ENCODE results near the gene SH3RF3.
"Not testable (repeated sequence)": the region's sequence is repeated elsewhere in the genome, so short reads cannot be mapped to it uniquely, and the experiment has no call there.

The SH3RF3 gene

DNA sequence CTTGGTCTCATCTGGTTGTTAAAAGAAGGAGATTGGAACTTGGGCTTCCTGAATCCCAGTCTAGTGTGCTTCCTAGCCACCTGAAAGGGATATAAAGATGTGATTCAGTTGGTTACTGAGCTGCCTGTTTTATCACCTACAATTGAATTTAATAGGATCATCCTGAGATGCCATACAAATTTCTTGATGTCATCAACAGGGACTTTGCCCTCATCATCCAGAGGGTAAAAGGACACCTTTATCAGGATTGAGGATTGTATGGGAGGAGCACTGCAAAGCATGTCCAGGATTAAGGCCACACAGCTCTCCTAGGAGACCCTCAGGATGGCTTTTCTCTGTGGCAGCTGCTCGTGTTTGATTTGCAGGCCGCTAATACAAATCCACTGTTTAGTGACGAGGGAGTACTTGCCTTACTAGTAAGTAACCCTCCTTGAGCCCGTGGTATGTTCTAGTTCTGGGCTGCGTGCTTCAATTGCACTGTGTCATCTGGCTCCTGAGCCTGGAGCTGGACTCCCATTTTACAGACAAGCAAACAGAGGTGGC, 28.6 kb downstream of the SH3RF3 start:
- Histone ChIP-seq H3K36me3 (ENCODE audit: control insufficient read depth, insufficient read depth, low read length) (no peaks in the 10 kb centered on the region), H3K27me3 (ENCODE audit: control insufficient read depth, insufficient read depth, low read length) (no peaks in the 10 kb centered on the region), H3K4me1 (ENCODE audit: control insufficient read depth, insufficient read depth, low read length) (no peaks in the 10 kb centered on the region), H3K9me3 (ENCODE audit: control insufficient read depth, insufficient read depth, low read length) (no peaks in the 10 kb centered on the region), H3K27ac (ENCODE audit: low read length) (no peak overlapping the region), H3K4me3 (ENCODE audit: low read length) (no peak overlapping the region)
- WGBS (ENCODE audit: insufficient coverage, insufficient read length): no CpG with 5 or more reads among the region's 5 CpGs
- DNase-seq (ENCODE audit: low read depth, low spot score): no peak

DNA sequence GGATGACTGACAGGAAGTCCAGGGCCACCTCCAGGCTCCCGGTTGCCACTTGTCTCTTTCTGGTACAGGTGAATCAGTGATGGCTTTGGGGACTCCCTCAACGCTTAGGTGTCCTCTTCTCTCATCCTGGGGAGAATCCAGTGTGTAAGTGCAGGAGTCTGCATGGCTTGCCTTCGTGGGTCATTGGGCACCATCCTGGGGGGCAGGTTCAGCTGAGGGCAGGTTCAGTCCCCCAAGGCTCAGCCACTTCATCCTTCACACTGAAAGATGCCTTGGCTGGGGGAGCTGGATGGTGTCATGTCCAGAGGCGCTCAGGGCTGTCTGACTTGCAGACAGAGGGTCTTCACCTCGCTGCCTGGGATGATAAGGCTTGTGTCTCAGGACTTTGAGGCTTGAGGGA, 29.2 kb downstream of the SH3RF3 start:
- no CpG with 5 or more reads among the region's 5 CpGs for WGBS (ENCODE audit: insufficient coverage, insufficient read length)
- Histone ChIP-seq H3K27me3 (ENCODE audit: control insufficient read depth, insufficient read depth, low read length) (no peaks in the 10 kb centered on the region), H3K9me3 (ENCODE audit: control insufficient read depth, insufficient read depth, low read length) (no peaks in the 10 kb centered on the region), H3K27ac (ENCODE audit: low read length) (no peak overlapping the region), H3K36me3 (ENCODE audit: control insufficient read depth, insufficient read depth, low read length) (no peaks in the 10 kb centered on the region), H3K4me3 (ENCODE audit: low read length) (no peak overlapping the region), H3K4me1 (ENCODE audit: control insufficient read depth, insufficient read depth, low read length) (no peaks in the 10 kb centered on the region)
- no peak for DNase-seq (ENCODE audit: low read depth, low spot score)

DNA sequence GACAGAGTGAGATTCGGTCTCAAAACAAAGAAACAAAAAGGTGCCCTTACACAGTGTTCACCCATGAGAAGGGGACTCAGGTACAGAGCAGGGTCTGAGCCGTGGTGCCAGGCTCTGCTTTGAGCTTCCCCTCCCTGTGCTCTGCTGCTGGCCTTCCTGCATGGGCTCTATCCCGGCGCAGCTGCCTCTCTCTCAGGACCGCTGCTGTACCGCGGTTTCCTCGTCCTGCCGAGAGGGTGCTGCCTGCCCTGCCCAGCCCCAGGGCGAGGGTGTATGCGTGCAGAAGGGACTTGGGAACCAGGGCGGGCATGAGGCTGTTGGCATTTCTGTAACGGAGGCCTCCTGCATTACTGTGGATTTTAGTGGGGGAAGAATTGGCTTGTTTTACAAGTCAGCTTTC, 30.1 kb downstream of the SH3RF3 start:
- no peaks in the 10 kb centered on the region for H3K9me3 ChIP-seq (ENCODE audit: control insufficient read depth, insufficient read depth, low read length)
- no peaks in the 10 kb centered on the region for H3K4me1 ChIP-seq (ENCODE audit: control insufficient read depth, insufficient read depth, low read length)
- WGBS (ENCODE audit: insufficient coverage, insufficient read length): no CpG with 5 or more reads among the region's 13 CpGs

DNA sequence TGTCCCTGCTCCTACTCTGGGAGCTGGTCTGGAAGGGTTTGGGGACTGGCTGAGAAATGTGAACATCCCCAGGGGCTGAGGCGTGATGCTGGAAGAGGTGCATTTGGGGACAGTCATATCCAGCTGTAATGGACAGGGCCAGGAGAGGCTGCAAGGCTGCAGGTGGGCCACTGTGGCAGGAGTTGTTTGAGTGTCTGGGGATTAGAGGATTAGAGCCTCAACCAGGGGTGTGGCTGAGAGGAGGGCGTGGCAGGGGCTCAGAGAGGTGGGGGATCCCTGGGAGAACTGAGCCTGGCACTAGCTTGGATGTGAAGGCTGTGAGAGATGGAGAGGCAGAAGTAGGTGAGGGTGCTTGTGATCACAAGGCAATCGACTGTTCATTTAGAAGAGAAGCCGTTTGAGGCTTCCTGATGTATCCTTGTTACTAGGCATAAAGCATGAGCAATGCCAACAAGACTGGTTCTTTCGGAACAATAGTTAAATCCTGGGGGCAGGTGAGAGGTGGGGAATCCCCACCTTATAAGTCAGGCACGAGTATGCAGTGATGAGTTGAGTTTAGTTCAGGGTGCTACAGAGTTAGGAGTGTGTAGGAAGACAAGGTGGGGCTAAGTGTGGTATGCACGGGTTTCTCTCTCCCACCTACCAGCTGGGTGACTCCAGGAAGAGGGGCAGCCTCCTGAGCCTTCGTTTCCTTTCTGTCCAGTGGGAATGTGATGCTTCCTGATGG, 31.9 kb downstream of the SH3RF3 start:
- Histone ChIP-seq H3K9me3 (ENCODE audit: control insufficient read depth, insufficient read depth, low read length) (no peaks in the 10 kb centered on the region), H3K36me3 (ENCODE audit: control insufficient read depth, insufficient read depth, low read length) (no peaks in the 10 kb centered on the region), H3K27me3 (ENCODE audit: control insufficient read depth, insufficient read depth, low read length) (no peaks in the 10 kb centered on the region), H3K27ac (ENCODE audit: low read length) (no peak overlapping the region), H3K4me3 (ENCODE audit: low read length) (no peak overlapping the region), H3K4me1 (ENCODE audit: control insufficient read depth, insufficient read depth, low read length) (peaks cover 1% of the 10 kb centered on the region; the same call in 1 of the 2 replicates)
- WGBS (ENCODE audit: insufficient coverage, insufficient read length): no CpG with 5 or more reads among the region's 8 CpGs
- DNase-seq (ENCODE audit: low read depth, low spot score): no peak

More for the DNA sequence above, 30.1 kb downstream of the SH3RF3 start:
- Histone ChIP-seq H3K27me3 (ENCODE audit: control insufficient read depth, insufficient read depth, low read length) (no peaks in the 10 kb centered on the region), H3K36me3 (ENCODE audit: control insufficient read depth, insufficient read depth, low read length) (no peaks in the 10 kb centered on the region), H3K4me3 (ENCODE audit: low read length) (no peak overlapping the region), H3K27ac (ENCODE audit: low read length) (no peak overlapping the region)
- no peak for DNase-seq (ENCODE audit: low read depth, low spot score)

DNA sequence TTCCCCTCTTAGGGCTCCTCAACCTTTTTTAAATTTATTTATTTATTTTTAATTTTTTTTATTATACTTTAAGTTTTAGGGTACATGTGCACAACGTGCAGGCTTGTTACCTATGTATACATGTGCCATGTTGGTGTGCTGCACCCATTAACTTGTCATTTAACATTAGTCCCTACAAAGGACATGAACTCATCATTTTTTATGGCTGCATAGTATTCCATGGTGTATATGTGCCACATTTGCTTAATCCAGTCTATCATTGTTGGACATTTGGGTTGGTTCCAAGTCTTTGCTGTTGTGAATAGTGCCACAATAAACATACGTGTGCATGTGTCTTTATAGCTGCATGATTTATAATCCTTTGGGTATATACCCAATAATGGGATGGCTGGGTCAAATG, 33.4 kb downstream of the SH3RF3 start:
- not testable (repeated sequence) for H3K27me3 ChIP-seq (ENCODE audit: control insufficient read depth, insufficient read depth, low read length); H3K27ac ChIP-seq (ENCODE audit: low read length); DNase-seq (ENCODE audit: low read depth, low spot score); H3K4me1 ChIP-seq (ENCODE audit: control insufficient read depth, insufficient read depth, low read length); H3K4me3 ChIP-seq (ENCODE audit: low read length); H3K36me3 ChIP-seq (ENCODE audit: control insufficient read depth, insufficient read depth, low read length); H3K9me3 ChIP-seq (ENCODE audit: control insufficient read depth, insufficient read depth, low read length)
- no CpG with 5 or more reads among the region's 2 CpGs for WGBS (ENCODE audit: insufficient coverage, insufficient read length)

DNA sequence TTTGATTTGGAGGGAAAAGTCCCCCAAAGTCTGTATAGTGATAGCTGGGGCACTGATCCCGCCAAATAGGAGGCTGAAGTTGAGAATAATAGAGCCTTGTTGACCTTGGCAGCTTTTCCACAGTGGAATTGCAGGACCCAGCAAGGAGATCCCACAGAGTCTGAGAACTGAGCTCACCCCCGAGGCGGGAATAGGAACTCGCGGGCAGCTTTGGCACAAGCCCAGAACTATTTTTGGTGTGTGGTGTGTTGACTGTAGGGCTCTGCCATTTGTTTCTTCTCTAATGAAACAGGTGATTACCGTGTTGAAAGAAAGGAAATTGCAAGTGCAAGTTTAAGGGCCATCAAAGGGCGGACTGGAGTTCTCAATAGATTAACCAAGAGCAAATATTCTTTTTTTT, 34.0 kb downstream of the SH3RF3 start:
- Histone ChIP-seq H3K27me3 (ENCODE audit: control insufficient read depth, insufficient read depth, low read length) (no peaks in the 10 kb centered on the region), H3K9me3 (ENCODE audit: control insufficient read depth, insufficient read depth, low read length) (no peaks in the 10 kb centered on the region), H3K4me1 (ENCODE audit: control insufficient read depth, insufficient read depth, low read length) (peaks cover 1% of the 10 kb centered on the region; the same call in 1 of the 2 replicates), H3K36me3 (ENCODE audit: control insufficient read depth, insufficient read depth, low read length) (no peaks in the 10 kb centered on the region), H3K27ac (ENCODE audit: low read length) (no peak overlapping the region), H3K4me3 (ENCODE audit: low read length) (no peak overlapping the region)
- WGBS (ENCODE audit: insufficient coverage, insufficient read length): no CpG with 5 or more reads among the region's 7 CpGs
- no peak for DNase-seq (ENCODE audit: low read depth, low spot score)

DNA sequence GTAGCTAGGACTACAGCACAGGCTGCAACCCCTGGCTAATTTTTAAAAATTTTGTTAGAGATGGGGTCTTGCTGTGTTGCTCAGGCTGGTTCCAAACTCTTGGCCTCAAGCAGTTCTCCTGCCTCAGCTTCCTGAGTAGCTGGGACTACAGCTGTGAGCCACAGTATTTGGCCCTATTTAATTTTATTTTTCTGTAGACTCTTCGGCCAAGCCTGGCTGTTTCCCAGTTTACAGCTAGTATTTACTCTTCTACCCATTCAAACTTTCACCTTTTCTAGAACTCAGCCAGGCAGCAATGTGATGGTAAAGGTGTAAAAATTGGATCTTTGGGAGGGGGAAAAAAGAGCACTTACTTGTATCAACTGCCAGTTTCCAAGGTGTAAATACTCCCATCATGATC, 35.3 kb downstream of the SH3RF3 start:
- Histone ChIP-seq H3K4me3 (ENCODE audit: low read length) (no peak overlapping the region), H3K4me1 (ENCODE audit: control insufficient read depth, insufficient read depth, low read length) (peaks cover 1% of the 10 kb centered on the region; the same call in 1 of the 2 replicates), H3K36me3 (ENCODE audit: control insufficient read depth, insufficient read depth, low read length) (no peaks in the 10 kb centered on the region), H3K27ac (ENCODE audit: low read length) (no peak overlapping the region), H3K9me3 (ENCODE audit: control insufficient read depth, insufficient read depth, low read length) (no peaks in the 10 kb centered on the region), H3K27me3 (ENCODE audit: control insufficient read depth, insufficient read depth, low read length) (no peaks in the 10 kb centered on the region)
- WGBS (ENCODE audit: insufficient coverage, insufficient read length): no CpG with 5 or more reads among the region's 1 CpG
- DNase-seq (ENCODE audit: low read depth, low spot score): no peak

DNA sequence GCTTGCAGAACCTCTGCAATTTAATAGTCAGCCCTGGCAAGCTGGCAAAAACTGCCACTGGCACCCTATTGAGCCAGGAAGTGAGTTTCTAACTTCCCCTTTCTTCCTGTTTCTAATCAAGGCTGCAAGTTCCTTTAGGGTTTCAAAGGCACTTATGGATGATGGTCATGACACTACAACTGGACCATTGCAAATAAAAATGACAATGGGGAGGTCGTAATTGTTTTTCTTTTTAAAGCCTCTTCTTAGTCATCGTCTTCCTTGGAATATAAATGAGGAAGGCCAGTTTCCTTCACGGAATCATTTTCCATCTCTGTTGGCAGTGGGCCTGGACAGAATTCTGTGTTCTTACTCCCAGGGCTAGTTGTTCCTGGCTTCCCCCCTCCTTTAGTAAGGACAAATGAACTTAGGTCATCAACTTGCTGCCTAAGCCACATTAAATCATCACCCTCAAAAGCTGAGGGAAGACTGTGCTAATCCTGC, 35.8 kb downstream of the SH3RF3 start:
- no CpG with 5 or more reads among the region's 3 CpGs for WGBS (ENCODE audit: insufficient coverage, insufficient read length)
- no peak for DNase-seq (ENCODE audit: low read depth, low spot score)
- Histone ChIP-seq H3K4me3 (ENCODE audit: low read length) (no peak overlapping the region), H3K36me3 (ENCODE audit: control insufficient read depth, insufficient read depth, low read length) (no peaks in the 10 kb centered on the region), H3K27me3 (ENCODE audit: control insufficient read depth, insufficient read depth, low read length) (no peaks in the 10 kb centered on the region), H3K27ac (ENCODE audit: low read length) (no peak overlapping the region), H3K9me3 (ENCODE audit: control insufficient read depth, insufficient read depth, low read length) (no peaks in the 10 kb centered on the region), H3K4me1 (ENCODE audit: control insufficient read depth, insufficient read depth, low read length) (peaks cover 1% of the 10 kb centered on the region; the same call in 1 of the 2 replicates)

DNA sequence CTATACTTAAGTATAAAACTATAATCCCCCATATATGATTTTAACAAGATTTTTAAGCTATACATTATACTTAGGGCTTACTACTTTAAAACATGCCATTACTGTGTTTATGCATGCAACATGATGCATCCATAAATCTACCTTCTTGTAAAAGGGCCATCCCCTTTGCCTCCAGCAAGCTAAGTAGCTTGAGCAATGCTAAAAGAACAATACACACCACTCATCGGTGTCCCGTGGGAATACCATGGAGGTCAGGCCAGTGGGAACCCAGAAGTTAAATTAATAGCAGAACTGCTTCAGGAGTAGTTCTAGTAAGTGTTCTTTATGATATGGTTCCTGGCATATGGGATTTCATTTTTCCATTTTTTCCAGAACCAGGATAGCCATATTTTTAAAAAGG, 37.8 kb downstream of the SH3RF3 start:
- no peaks in the 10 kb centered on the region for H3K36me3 ChIP-seq (ENCODE audit: control insufficient read depth, insufficient read depth, low read length)
- H3K27me3 ChIP-seq (ENCODE audit: control insufficient read depth, insufficient read depth, low read length): no peaks in the 10 kb centered on the region
- H3K27ac ChIP-seq (ENCODE audit: low read length): no peak overlapping the region
- peaks cover 1% of the 10 kb centered on the region; the same call in 1 of the 2 replicates for H3K4me1 ChIP-seq (ENCODE audit: control insufficient read depth, insufficient read depth, low read length)
- no CpG with 5 or more reads among the region's 2 CpGs for whole genome bisulfite sequencing (ENCODE audit: insufficient coverage, insufficient read length)
- no peak overlapping the region for H3K4me3 ChIP-seq (ENCODE audit: low read length)
- DNase-seq (ENCODE audit: low read depth, low spot score): no peak
- H3K9me3 ChIP-seq (ENCODE audit: control insufficient read depth, insufficient read depth, low read length): no peaks in the 10 kb centered on the region

DNA sequence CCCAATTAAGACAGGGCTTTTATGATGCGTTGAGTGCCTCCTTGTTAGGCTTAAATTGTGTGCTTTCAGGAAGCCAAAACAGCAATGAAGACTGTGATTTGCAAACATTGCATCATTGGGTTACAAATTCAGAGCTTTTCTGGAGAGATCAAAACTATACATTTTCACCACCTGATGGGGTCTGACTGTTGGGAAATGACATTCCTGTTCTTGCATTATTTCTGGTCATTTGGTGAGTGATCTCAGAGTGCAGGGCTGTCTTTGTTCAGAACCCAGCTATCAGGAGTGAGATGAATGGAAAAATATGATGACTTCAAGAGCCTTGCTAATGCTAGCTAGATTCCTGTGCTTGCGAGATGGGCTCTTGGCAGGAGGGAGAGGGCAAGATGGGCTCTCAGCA, 39.1 kb downstream of the SH3RF3 start:
- no peaks in the 10 kb centered on the region for H3K27me3 ChIP-seq (ENCODE audit: control insufficient read depth, insufficient read depth, low read length)
- H3K4me3 ChIP-seq (ENCODE audit: low read length): no peak overlapping the region
- peaks cover 1% of the 10 kb centered on the region; the same call in 1 of the 2 replicates for H3K4me1 ChIP-seq (ENCODE audit: control insufficient read depth, insufficient read depth, low read length)
- WGBS (ENCODE audit: insufficient coverage, insufficient read length): no CpG with 5 or more reads among the region's 2 CpGs
- H3K9me3 ChIP-seq (ENCODE audit: control insufficient read depth, insufficient read depth, low read length): no peaks in the 10 kb centered on the region
- no peak overlapping the region for H3K27ac ChIP-seq (ENCODE audit: low read length)
- no peak for DNase-seq (ENCODE audit: low read depth, low spot score)
- H3K36me3 ChIP-seq (ENCODE audit: control insufficient read depth, insufficient read depth, low read length): no peaks in the 10 kb centered on the region

DNA sequence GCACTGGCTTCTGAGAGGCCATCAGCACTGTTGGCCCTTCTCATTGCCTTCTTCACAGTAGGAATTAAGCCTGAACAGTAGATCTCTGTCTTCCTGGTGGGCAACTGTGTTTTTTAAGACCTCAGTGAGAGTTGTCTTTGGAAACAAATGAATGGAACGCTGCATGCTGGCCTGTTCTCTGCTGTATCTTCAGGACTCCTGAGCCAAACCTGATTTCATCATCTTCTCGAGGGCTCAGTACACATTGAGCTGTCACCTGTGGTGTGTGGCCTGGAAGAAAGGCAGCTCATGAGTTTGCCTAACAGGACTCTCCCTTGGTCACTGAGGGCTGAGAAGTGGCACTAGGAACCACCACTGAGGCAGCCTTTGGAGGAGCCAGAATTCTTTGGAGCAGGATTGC, 39.7 kb downstream of the SH3RF3 start:
- no peaks in the 10 kb centered on the region for H3K36me3 ChIP-seq (ENCODE audit: control insufficient read depth, insufficient read depth, low read length)
- no peak overlapping the region for H3K27ac ChIP-seq (ENCODE audit: low read length)
- no peaks in the 10 kb centered on the region for H3K9me3 ChIP-seq (ENCODE audit: control insufficient read depth, insufficient read depth, low read length)
- peaks cover 1% of the 10 kb centered on the region; the same call in 1 of the 2 replicates for H3K4me1 ChIP-seq (ENCODE audit: control insufficient read depth, insufficient read depth, low read length)
- DNase-seq (ENCODE audit: low read depth, low spot score): no peak
- H3K27me3 ChIP-seq (ENCODE audit: control insufficient read depth, insufficient read depth, low read length): no peaks in the 10 kb centered on the region
- no CpG with 5 or more reads among the region's 2 CpGs for WGBS (ENCODE audit: insufficient coverage, insufficient read length)
- no peak overlapping the region for H3K4me3 ChIP-seq (ENCODE audit: low read length)

Data from iPS DF 6.9 (cell line).